Caco-2 (cell line): Measurements from ENCODE around the gene TSPAN15. TPM values are rescaled to one million over a fixed set of nuclear protein-coding genes. Genes with fewer than 3 reads are reported as not detected.

Source experiments
- BruUV-seq: library from RNA; stranded (reverse); fragments of 400-500 nt; replicated peaks from 2 replicates; lab custom pipeline; 2021; lab: Mats Ljungman, UMichigan
- CTCF ChIA-PET: fragments of 300-600 bp; sonication (Branson Sonifier 250); formaldehyde crosslinking; loops from one replicate; lab custom pipeline; 2022; ENCODE audit warnings: antibody characterized with exemption; lab: Charles Lee
- POLR2A ChIA-PET: fragments of 300-600 bp; sonication (Branson Sonifier 250); formaldehyde crosslinking; loops from one replicate; lab custom pipeline; 2022; ENCODE audit warnings: antibody characterized with exemption; lab: Charles Lee
- DNase-seq, 2 experiments: peaks; one replicate each; pipeline versions ENCODE4 v3.0.0 to v3.0.0-alpha.2; 2020 to 2022
- H3K27me3 ChIP-seq: replicated peaks from 2 replicates; pipeline ENCODE4 v1.6.0; 2011; ENCODE audit warnings: low read length; ENCODE audit not compliant: control insufficient read depth, insufficient read depth
- H3K36me3 ChIP-seq: 2 replicates; pipeline ENCODE4 v1.5.1; 2011; ENCODE audit warnings: low read length; ENCODE audit not compliant: control insufficient read depth, insufficient read depth
- H3K4me1 ChIP-seq: fragments of 250-450 bp; sonication (Bioruptor Pico); 2 replicates; pipeline ENCODE4 v1.5.1; 2020; ENCODE audit warnings: mild to moderate bottlenecking
- H3K4me3 ChIP-seq: 2 replicates; pipeline ENCODE4 v1.5.1; 2011; ENCODE audit warnings: low read depth, mild to moderate bottlenecking, control low read depth, low read length
- H3K9me3 ChIP-seq: fragments of 250-450 bp; sonication (Bioruptor Pico); 2 replicates; pipeline ENCODE4 v1.5.1; 2020; ENCODE audit warnings: mild to moderate bottlenecking, moderate library complexity
- H3K27ac Mint-ChIP-seq: one replicate; pipeline ENCODE4 v1.8.0; 2022; ENCODE audit warnings: mixed read lengths; ENCODE audit not compliant: unreplicated experiment
- H3K27me3 Mint-ChIP-seq: one replicate; pipeline ENCODE4 v1.8.0; 2022; ENCODE audit warnings: mixed read lengths; ENCODE audit not compliant: insufficient read depth, unreplicated experiment
- H3K36me3 Mint-ChIP-seq: one replicate; pipeline ENCODE4 v1.8.0; 2022; ENCODE audit warnings: mild to moderate bottlenecking, mixed read lengths; ENCODE audit not compliant: insufficient read depth, unreplicated experiment
- H3K4me1 Mint-ChIP-seq: one replicate; pipeline ENCODE4 v1.8.0; 2022; ENCODE audit warnings: low read depth, mixed read lengths; ENCODE audit not compliant: unreplicated experiment
- H3K4me3 Mint-ChIP-seq: one replicate; pipeline ENCODE4 v1.8.0; 2022; ENCODE audit warnings: mild to moderate bottlenecking, moderate library complexity, mixed read lengths; ENCODE audit not compliant: unreplicated experiment
- H3K9me3 Mint-ChIP-seq: one replicate; pipeline ENCODE4 v1.8.0; 2022; ENCODE audit warnings: mixed read lengths; ENCODE audit not compliant: unreplicated experiment
- CTCF ChIP-seq, 2 experiments: fragments of 200-600 bp in 1 of 2; IDR thresholded peaks; 1 replicate in 1 of 2; 2 replicates in 1 of 2; pipeline versions ENCODE4 v1.5.1 to v1.8.0; 2011 to 2022; ENCODE audit warnings: antibody characterized with exemption in 1 of 2, control low read depth in 1 of 2, inconsistent platforms in 1 of 2, low read depth in 1 of 2, low read length in 1 of 2, mild to moderate bottlenecking in 1 of 2, moderate library complexity in 1 of 2; ENCODE audit not compliant: insufficient read depth in 1 of 2, severe bottlenecking in 1 of 2, unreplicated experiment in 1 of 2
- intact Hi-C: fragments of 100-400 bp; cut with micrococcal nuclease; formaldehyde crosslinking; loops from one replicate; pipeline ENCODE4 v1.10.0; 2022; ENCODE audit not compliant: unreplicated experiment
- total RNA-seq: library from RNA; stranded (reverse); gene quantifications from 2 replicates; pipeline ENCODE4 v1.2.3, GENCODE V29; 2022

The TSPAN15 gene
- total RNA-seq, 1 experiment from 2014 or later: 86.5 TPM

DNA sequence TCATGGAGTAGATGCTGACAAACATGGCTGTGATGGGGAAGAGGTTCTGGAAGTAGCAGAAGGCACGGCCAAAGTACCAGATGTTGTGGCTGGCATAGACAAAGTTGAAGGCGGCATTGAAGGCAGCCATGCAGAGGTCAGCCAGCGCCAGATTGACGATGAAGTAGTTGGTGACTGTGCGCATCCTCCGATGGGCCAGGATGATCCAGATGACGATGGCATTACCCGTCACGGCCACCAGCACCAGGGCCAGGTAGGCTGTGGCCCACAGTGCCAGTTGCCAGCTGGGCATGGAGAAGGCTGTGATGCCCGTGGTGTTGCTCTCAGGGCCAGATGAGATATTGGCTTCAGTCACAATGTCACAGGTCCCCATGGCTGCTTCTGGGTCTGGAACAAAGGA lies 35.3 kb upstream of the TSPAN15 start:
- ChIA-PET CTCF (interaction anchor here (0.6 kb wide), 1 partner anchor 100 kb away, joined by 3 read pairs; no protein-coding TSS in a partner anchor), POLR2A (no interaction called here)
- no TSS peak for BruUV-seq
- intact Hi-C loops: no loop called here
- Mint-ChIP-seq H3K4me3 (no peak overlapping the region), H3K36me3 (no peaks in the 10 kb centered on the region), H3K27me3 (no peaks in the 10 kb centered on the region), H3K4me1 (peaks cover 19% of the 10 kb centered on the region), H3K27ac (no peak overlapping the region), H3K9me3 (no peaks in the 10 kb centered on the region)
- Histone ChIP-seq H3K27me3 (no peaks in the 10 kb centered on the region), H3K4me1 (peaks cover 23% of the 10 kb centered on the region), H3K4me3 (no peak overlapping the region), H3K9me3 (no peaks in the 10 kb centered on the region), H3K36me3 (no peaks in the 10 kb centered on the region)
- TF ChIP-seq CTCF (IDR thresholded peaks at IDR 0.05; ENCODE audit: insufficient read depth in 1 of 2, low read depth in 1 of 2, low read length in 1 of 2, severe bottlenecking in 1 of 2, unreplicated experiment in 1 of 2): no peak
- no peak for DNase-seq

DNA sequence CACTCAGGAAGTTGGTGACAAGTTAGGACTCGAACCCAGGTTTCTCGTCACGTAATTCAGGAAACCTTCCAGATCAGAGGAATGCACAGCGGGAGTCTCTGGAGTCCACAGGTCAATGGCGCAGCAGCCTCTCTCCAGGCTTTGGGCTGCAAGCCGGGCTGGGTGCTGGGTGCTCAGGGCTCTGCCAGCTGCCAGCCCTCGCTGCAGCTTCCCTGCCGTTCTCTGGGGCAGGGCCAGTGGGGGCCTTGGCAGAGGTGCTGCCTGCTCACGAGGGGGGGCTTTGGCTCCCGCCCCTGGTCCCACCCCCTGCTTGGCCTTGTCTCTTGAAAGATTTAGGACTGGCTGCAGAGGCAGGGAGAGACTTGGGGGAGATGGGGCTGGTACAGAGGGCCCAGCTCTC lies 34.6 kb upstream of the TSPAN15 start, which contains the start of gene TACR2:
Gene TACR2 (minus strand): TSS at position 224 of the 400 bp plus-strand sequence. CDS start 595 bp downstream, outside the sequence.
- intact Hi-C loops: no loop called here
- Mint-ChIP-seq H3K9me3 (no peaks in the 10 kb centered on the region), H3K36me3 (no peaks in the 10 kb centered on the region), H3K27ac (peak within 1 kb of the TSS; percentile 67), H3K4me3 (peak within 1 kb of the TSS; percentile 8), H3K27me3 (no peaks in the 10 kb centered on the region), H3K4me1 (peaks cover 13% of the 10 kb centered on the region)
- BruUV-seq: no TSS peak
- no peak within 1 kb of the TSS for H3K4me3 ChIP-seq
- H3K4me1 ChIP-seq: peaks cover 23% of the 10 kb centered on the region
- H3K27me3 ChIP-seq: no peaks in the 10 kb centered on the region
- no peaks in the 10 kb centered on the region for H3K9me3 ChIP-seq
- CTCF ChIA-PET: interaction anchor here (0.6 to 3.3 kb wide), 5 partner anchors 8 to 736 kb away, joined by 3 to 25 read pairs (median 4); no protein-coding TSS in a partner anchor
- POLR2A ChIA-PET: no interaction called here
- no peak for TF ChIP-seq CTCF (IDR thresholded peaks at IDR 0.05; ENCODE audit: insufficient read depth in 1 of 2, low read depth in 1 of 2, low read length in 1 of 2, severe bottlenecking in 1 of 2, unreplicated experiment in 1 of 2)
- no peaks in the 10 kb centered on the region for H3K36me3 ChIP-seq
- DNase-seq: no peak

DNA sequence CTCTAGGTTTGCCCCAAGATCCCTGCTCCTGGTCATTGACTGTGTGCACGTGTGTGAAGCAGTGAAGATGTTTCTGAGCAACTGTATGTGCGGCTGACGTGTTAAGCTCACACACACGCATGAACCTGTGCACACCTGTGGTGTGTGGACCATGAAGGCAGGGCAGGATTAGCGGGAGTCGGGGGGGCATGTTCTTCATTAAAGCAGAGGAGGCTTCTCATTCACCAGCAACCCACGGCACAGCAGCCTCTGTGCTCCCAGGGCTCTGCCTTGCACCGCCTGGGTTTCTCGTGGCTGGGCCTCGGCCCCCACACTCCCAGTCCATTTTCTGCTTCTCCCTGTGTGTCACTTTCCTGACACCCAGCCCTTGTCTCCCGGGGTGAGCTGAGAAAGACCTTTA lies 33.7 kb upstream of the TSPAN15 start:
- BruUV-seq: no TSS peak
- H3K4me3 Mint-ChIP-seq: peak overlapping the region; percentile 8
- DNase-seq: no peak
- no peak for TF ChIP-seq CTCF (IDR thresholded peaks at IDR 0.05; ENCODE audit: insufficient read depth in 1 of 2, low read depth in 1 of 2, low read length in 1 of 2, severe bottlenecking in 1 of 2, unreplicated experiment in 1 of 2)
- intact Hi-C loops: no loop called here
- POLR2A ChIA-PET: interaction anchor here (1.6 kb wide), 1 partner anchor 9 kb away, joined by 4 read pairs; no protein-coding TSS in a partner anchor
- H3K9me3 Mint-ChIP-seq: no peaks in the 10 kb centered on the region
- no peaks in the 10 kb centered on the region for H3K36me3 Mint-ChIP-seq
- CTCF ChIA-PET: interaction anchor here (0.6 to 3.3 kb wide), 5 partner anchors 8 to 735 kb away, joined by 3 to 25 read pairs (median 4); no protein-coding TSS in a partner anchor
- no peaks in the 10 kb centered on the region for H3K27me3 ChIP-seq
- no peaks in the 10 kb centered on the region for H3K36me3 ChIP-seq
- H3K4me3 ChIP-seq: no peak overlapping the region
- peaks cover 23% of the 10 kb centered on the region for H3K4me1 ChIP-seq
- H3K27me3 Mint-ChIP-seq: no peaks in the 10 kb centered on the region
- H3K9me3 ChIP-seq: no peaks in the 10 kb centered on the region
- H3K27ac Mint-ChIP-seq: peak overlapping the region; percentile 67
- H3K4me1 Mint-ChIP-seq: peaks cover 12% of the 10 kb centered on the region
